Measurements from ENCODE around the gene CCDC73. TPM values are rescaled to one million over a fixed set of nuclear protein-coding genes. Genes with fewer than 3 reads are reported as not detected.

The CCDC73 gene
- not detected for total RNA-seq

GRCh38 chr11:32794439-32794838, at the start of gene CCDC73:
Gene CCDC73, minus strand, starts transcription at chr11:32794662. Its CDS starts 34,419 bp downstream, at chr11:32760243.
- ATAC-seq: no peak
- no peaks in the 10 kb centered on the region for H3K9me3 ChIP-seq
- H3K4me1 ChIP-seq: peaks cover 0 to 3% of the 10 kb centered on the region in 2 donors
- no peak within 1 kb of the TSS for H3K4me3 ChIP-seq
- in situ Hi-C loops (cut with MboI; ENCODE audit: low sequenced_read_pairs in 4 of 4) (loop anchor here in 2 of 4 donors (10.0 to 25.0 kb wide), 2 partner anchors 470 to 482 kb away; no protein-coding TSS in a partner anchor), intact Hi-C loops (cut with DNase I; ENCODE audit: low total_unique reads) (loop anchor here (5.0 kb wide), 1 partner anchor 472 kb away; no protein-coding TSS in a partner anchor)
- TF ChIP-seq POLR2A (IDR thresholded peaks at IDR 0.05): no peak
- TF ChIP-seq CTCF (IDR thresholded peaks at IDR 0.05 in 4 of 5, conservative IDR thresholded peaks at IDR 0.05 in 1 of 5): no peak
- no peaks in the 10 kb centered on the region for H3K27me3 ChIP-seq
- DNase-seq: no peak
- H3K27ac ChIP-seq: no peak within 1 kb of the TSS
- no peaks in the 10 kb centered on the region for H3K36me3 ChIP-seq

GRCh38 chr11:32843544-32843943, 49.1 kb upstream of the CCDC73 start:
- intact Hi-C loops (cut with DNase I; ENCODE audit: low total_unique reads) (no loop called here), in situ Hi-C loops (cut with MboI; ENCODE audit: low sequenced_read_pairs in 4 of 4) (no loop called here)
- no peak for DNase-seq
- Histone ChIP-seq H3K9me3 (no peaks in the 10 kb centered on the region), H3K27ac (no peak overlapping the region), H3K4me3 (no peak overlapping the region), H3K4me1 (no peaks in the 10 kb centered on the region), H3K36me3 (no peaks in the 10 kb centered on the region), H3K27me3 (peaks cover 0 to 4% (median 0%) of the 10 kb centered on the region in 3 donors)
- no peak for ATAC-seq
- no peak for TF ChIP-seq POLR2A (IDR thresholded peaks at IDR 0.05)
- TF ChIP-seq CTCF (IDR thresholded peaks at IDR 0.05 in 4 of 5, conservative IDR thresholded peaks at IDR 0.05 in 1 of 5): no peak

GRCh38 chr11:32840587-32840986, 46.1 kb upstream of the CCDC73 start:
- DNase-seq: no peak
- intact Hi-C loops (cut with DNase I; ENCODE audit: low total_unique reads) (no loop called here), in situ Hi-C loops (cut with MboI; ENCODE audit: low sequenced_read_pairs in 4 of 4) (no loop called here)
- Histone ChIP-seq H3K4me1 (no peaks in the 10 kb centered on the region), H3K9me3 (no peaks in the 10 kb centered on the region), H3K36me3 (no peaks in the 10 kb centered on the region), H3K27me3 (peaks cover 0 to 4% (median 0%) of the 10 kb centered on the region in 3 donors), H3K4me3 (no peak overlapping the region), H3K27ac (no peak overlapping the region)
- ATAC-seq: no peak
- TF ChIP-seq POLR2A (IDR thresholded peaks at IDR 0.05) (no peak), CTCF (IDR thresholded peaks at IDR 0.05 in 4 of 5, conservative IDR thresholded peaks at IDR 0.05 in 1 of 5) (no peak)

- H3K36me3 ChIP-seq: no peaks in the 10 kb centered on the region
- intact Hi-C loops (cut with DNase I; ENCODE audit: low total_unique reads): no loop called here
- no peak overlapping the region for H3K4me3 ChIP-seq
- no peak for DNase-seq
- no peak for ATAC-seq
- TF ChIP-seq CTCF (IDR thresholded peaks at IDR 0.05 in 4 of 5, conservative IDR thresholded peaks at IDR 0.05 in 1 of 5) (no peak), POLR2A (IDR thresholded peaks at IDR 0.05) (no peak)
- no peak overlapping the region for H3K27ac ChIP-seq
- no peaks in the 10 kb centered on the region for H3K4me1 ChIP-seq
- in situ Hi-C loops (cut with MboI; ENCODE audit: low sequenced_read_pairs in 4 of 4): no loop called here
- H3K27me3 ChIP-seq: peaks cover 0 to 4% (median 0%) of the 10 kb centered on the region in 3 donors
- no peaks in the 10 kb centered on the region for H3K9me3 ChIP-seq
These were observed 44.8 kb upstream of the CCDC73 start for GRCh38 chr11:32839308-32839707.
